H9 (cell line): Measurements from ENCODE around the gene BAIAP2. TPM values are rescaled to one million over a fixed set of nuclear protein-coding genes. Genes with fewer than 3 reads are reported as not detected.

ENCODE experiments used
- DNase-seq: peaks from one replicate; pipeline ENCODE4 v3.0.0-alpha.2; 2017
- H2AFZ ChIP-seq: one replicate; pipeline ENCODE4 v1.6.1; 2013; ENCODE audit warnings: mild to moderate bottlenecking, low read length, control low read depth, moderate library complexity
- H2AK5ac ChIP-seq: 2 replicates; pipeline ENCODE4 v1.6.1; 2013; ENCODE audit warnings: low read length, control low read depth, mixed read lengths; ENCODE audit not compliant: insufficient read length
- H2BK120ac ChIP-seq: one replicate; pipeline ENCODE4 v1.6.1; 2013; ENCODE audit warnings: low read depth, mild to moderate bottlenecking, low read length, control low read depth, inconsistent platforms; ENCODE audit not compliant: poor library complexity, severe bottlenecking
- H2BK12ac ChIP-seq: 2 replicates; pipeline ENCODE4 v1.6.1; 2013; ENCODE audit warnings: low read length, control low read depth, mixed read lengths, low read depth; ENCODE audit not compliant: insufficient read length
- H2BK15ac ChIP-seq: 2 replicates; pipeline ENCODE4 v1.6.1; 2013; ENCODE audit warnings: low read depth, low read length, control low read depth
- H2BK20ac ChIP-seq: one replicate; pipeline ENCODE4 v1.6.1; 2013; ENCODE audit warnings: low read depth, mild to moderate bottlenecking, low read length, control low read depth, inconsistent platforms; ENCODE audit not compliant: poor library complexity, severe bottlenecking
- H2BK5ac ChIP-seq: 2 replicates; pipeline ENCODE4 v1.6.1; 2013; ENCODE audit warnings: low read length, control low read depth, mixed read lengths; ENCODE audit not compliant: insufficient read length
- H3K14ac ChIP-seq: 2 replicates; pipeline ENCODE4 v1.6.1; 2013; ENCODE audit warnings: low read length, control low read depth; ENCODE audit not compliant: insufficient read depth
- H3K18ac ChIP-seq: 2 replicates; pipeline ENCODE4 v1.6.1; 2013; ENCODE audit warnings: low read depth, mild to moderate bottlenecking, mixed read lengths, low read length, control low read depth; ENCODE audit not compliant: insufficient read length
- H3K23ac ChIP-seq: 2 replicates; pipeline ENCODE4 v1.6.1; 2013; ENCODE audit warnings: low read length, control low read depth, mixed read lengths, low read depth; ENCODE audit not compliant: insufficient read length
- H3K23me2 ChIP-seq: 2 replicates; pipeline ENCODE4 v1.6.1; 2013; ENCODE audit warnings: low read depth, mild to moderate bottlenecking, mixed read lengths, low read length, control low read depth; ENCODE audit not compliant: insufficient read length, poor library complexity, severe bottlenecking
- H3K27ac ChIP-seq: 2 replicates; pipeline ENCODE4 v1.5.1; 2013; ENCODE audit warnings: low read length, control low read depth, mixed read lengths, low read depth; ENCODE audit not compliant: insufficient read length
- H3K27me3 ChIP-seq: 2 replicates; pipeline ENCODE4 v1.6.1; 2013; ENCODE audit warnings: low read length, control low read depth, inconsistent platforms; ENCODE audit not compliant: insufficient read depth
- H3K4ac ChIP-seq: 2 replicates; pipeline ENCODE4 v1.6.1; 2013; ENCODE audit warnings: low read depth, mild to moderate bottlenecking, control low read depth, inconsistent platforms, low read length, moderate library complexity
- H3K4me1 ChIP-seq: 2 replicates; pipeline ENCODE4 v1.6.1; 2013; ENCODE audit warnings: low read length, control low read depth, inconsistent platforms; ENCODE audit not compliant: insufficient read depth
- H3K4me2 ChIP-seq: 2 replicates; pipeline ENCODE4 v1.6.1; 2013; ENCODE audit warnings: low read length, control low read depth, mixed read lengths; ENCODE audit not compliant: insufficient read length, insufficient read depth
- H3K56ac ChIP-seq: 2 replicates; pipeline ENCODE4 v1.6.1; 2013; ENCODE audit warnings: low read depth, mild to moderate bottlenecking, mixed read lengths, low read length, control low read depth; ENCODE audit not compliant: insufficient read length
- H3K79me1 ChIP-seq: 2 replicates; pipeline ENCODE4 v1.6.1; 2013; ENCODE audit warnings: low read depth, mild to moderate bottlenecking, moderate library complexity, low read length, control low read depth, inconsistent platforms; ENCODE audit not compliant: insufficient read depth, poor library complexity, severe bottlenecking
- H3K79me2 ChIP-seq: 2 replicates; pipeline ENCODE4 v1.6.1; 2013; ENCODE audit warnings: low read length, control low read depth, inconsistent platforms; ENCODE audit not compliant: insufficient read depth
- H3K9ac ChIP-seq: 2 replicates; pipeline ENCODE4 v1.6.1; 2013; ENCODE audit warnings: low read length, control low read depth, mixed read lengths; ENCODE audit not compliant: insufficient read length; ENCODE audit errors: extremely low read depth
- H3K9me3 ChIP-seq: one replicate; pipeline ENCODE4 v1.6.1; 2013; ENCODE audit warnings: low read depth, low read length, inconsistent platforms; ENCODE audit not compliant: control insufficient read depth
- H3T11ph ChIP-seq: one replicate; pipeline ENCODE4 v1.6.1; 2013; ENCODE audit warnings: mild to moderate bottlenecking, low read length, control low read depth, inconsistent platforms
- H4K20me1 ChIP-seq: one replicate; pipeline ENCODE4 v1.6.1; 2013; ENCODE audit not compliant: control insufficient read depth, insufficient read length, insufficient read depth
- H4K5ac ChIP-seq: 2 replicates; pipeline ENCODE4 v1.6.1; 2013; ENCODE audit warnings: low read depth, mild to moderate bottlenecking, mixed read lengths, low read length, control low read depth; ENCODE audit not compliant: insufficient read length
- H4K8ac ChIP-seq: replicated peaks from 2 replicates; pipeline ENCODE4 v1.6.1; 2013; ENCODE audit warnings: low read length, control low read depth, mixed read lengths, low read depth; ENCODE audit not compliant: insufficient read length
- H4K91ac ChIP-seq: 2 replicates; pipeline ENCODE4 v1.6.1; 2013; ENCODE audit warnings: low read depth, mild to moderate bottlenecking, moderate library complexity, mixed read lengths, low read length, control low read depth; ENCODE audit not compliant: insufficient read length
- H3K27ac Mint-ChIP-seq, 3 experiments: 2 replicates in 2 of 3; 3 replicates in 1 of 3; pipeline ENCODE4 v1.8.0; 2020 to 2021; ENCODE audit warnings: mixed read lengths in 3 of 3, mild to moderate bottlenecking in 1 of 3, moderate library complexity in 1 of 3
- H3K27me3 Mint-ChIP-seq: 2 replicates; pipeline ENCODE4 v1.8.0; 2021; ENCODE audit warnings: low read depth, mild to moderate bottlenecking, moderate library complexity, mixed read lengths
- H3K36me3 Mint-ChIP-seq, 3 experiments: 2 replicates in 2 of 3; 3 replicates in 1 of 3; pipeline ENCODE4 v1.8.0; 2020 to 2021; ENCODE audit warnings: low read depth in 3 of 3, mixed read lengths in 3 of 3; ENCODE audit not compliant: insufficient read depth in 1 of 3
- H3K4me1 Mint-ChIP-seq, 2 experiments: 2 replicates each; pipeline ENCODE4 v1.8.0; 2020; ENCODE audit warnings: mixed read lengths in 2 of 2
- H3K4me3 Mint-ChIP-seq, 2 experiments: 2 replicates in 1 of 2; 3 replicates in 1 of 2; pipeline ENCODE4 v1.8.0; 2020 to 2021; ENCODE audit warnings: mild to moderate bottlenecking in 2 of 2, mixed read lengths in 2 of 2, moderate library complexity in 1 of 2
- H3K9me3 Mint-ChIP-seq, 2 experiments: 2 replicates in 1 of 2; 3 replicates in 1 of 2; pipeline ENCODE4 v1.8.0; 2020; ENCODE audit warnings: mild to moderate bottlenecking in 2 of 2, mixed read lengths in 2 of 2, moderate library complexity in 1 of 2
- WGBS: extraction: QIAGEN DNeasy Blood & Tissue Kit; methylation state at CpG from one replicate; pipeline ENCODE4 v1.1.7; 2013; ENCODE audit warnings: missing lambda C conversion rate, low lambda C conversion rate, mixed read lengths; ENCODE audit not compliant: insufficient read length; ENCODE audit errors: extremely low coverage; 5-methylcytosine and 5-hydroxymethylcytosine counted together
- total RNA-seq: library from RNA; stranded (reverse); gene quantifications from 2 replicates; pipeline ENCODE4 v1.2.1, GENCODE V29; 2021
- TF ChIP-seq, protein P1 (sequence below): fragments of 200-600 bp; sonication (generic); conservative IDR thresholded peaks from 3 replicates; pipeline ENCODE4 v1.8.0; 2021; ENCODE audit warnings: antibody characterized with exemption, mild to moderate bottlenecking

Gene BAIAP2
- total RNA-seq, 1 experiment from 2014 or later = 27.8 TPM

DNA sequence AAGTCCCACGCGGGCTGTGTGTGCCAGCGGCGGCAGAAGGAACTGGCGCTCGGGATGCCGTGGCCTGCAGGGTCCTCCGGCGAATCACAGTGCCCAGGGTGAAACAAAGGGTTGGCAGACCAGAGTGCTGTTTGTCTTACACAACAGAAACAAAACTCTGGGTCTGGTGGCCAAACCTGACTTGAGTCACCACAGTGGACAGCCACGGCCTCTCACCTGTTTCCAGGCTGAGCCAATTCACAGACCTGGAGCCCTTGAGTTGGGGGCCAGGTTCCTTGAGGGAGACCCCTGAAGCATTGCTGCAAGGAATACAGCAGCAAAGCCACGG lies 45.4 kb upstream of the BAIAP2 start:
- Histone ChIP-seq H4K5ac (no peak overlapping the region), H2BK5ac (no peak overlapping the region), H4K91ac (no peak overlapping the region), H2AFZ (no peak overlapping the region), H3K27me3 (no peaks in the 10 kb centered on the region), H2BK12ac (no peak overlapping the region), H3K9me3 (no peaks in the 10 kb centered on the region), H3K79me2 (no peaks in the 10 kb centered on the region), H3K4me1 (no peaks in the 10 kb centered on the region), H3K23ac (no peak overlapping the region), H2BK15ac (no peak overlapping the region), H4K20me1 (no peaks in the 10 kb centered on the region), H3K56ac (no peak overlapping the region), H3K4me2 (no peak overlapping the region), H2BK120ac (no peak overlapping the region), H3K4ac (no peak overlapping the region), H2AK5ac (no peak overlapping the region), H3K9ac (no peak overlapping the region), H3K79me1 (no peaks in the 10 kb centered on the region), H4K8ac (no peak overlapping the region), H3K23me2 (peaks cover 10% of the 10 kb centered on the region), H2BK20ac (no peak overlapping the region), H3K27ac (no peak overlapping the region), H3T11ph (no peak overlapping the region), H3K14ac (no peak overlapping the region), H3K18ac (no peak overlapping the region)
- H3K36me3 Mint-ChIP-seq = peaks cover 0 to 2% (median 0%) of the 10 kb centered on the region in 3 experiments; a peak in 2 of 7 replicates
- no peaks in the 10 kb centered on the region for H3K9me3 Mint-ChIP-seq
- no peak for DNase-seq
- peaks cover 39% of the 10 kb centered on the region for H3K27me3 Mint-ChIP-seq
- no CpG with 5 or more reads among the region's 11 CpGs for WGBS
- no peak overlapping the region for H3K27ac Mint-ChIP-seq
- no peak overlapping the region for H3K4me3 Mint-ChIP-seq
- TF ChIP-seq, protein P1, sequence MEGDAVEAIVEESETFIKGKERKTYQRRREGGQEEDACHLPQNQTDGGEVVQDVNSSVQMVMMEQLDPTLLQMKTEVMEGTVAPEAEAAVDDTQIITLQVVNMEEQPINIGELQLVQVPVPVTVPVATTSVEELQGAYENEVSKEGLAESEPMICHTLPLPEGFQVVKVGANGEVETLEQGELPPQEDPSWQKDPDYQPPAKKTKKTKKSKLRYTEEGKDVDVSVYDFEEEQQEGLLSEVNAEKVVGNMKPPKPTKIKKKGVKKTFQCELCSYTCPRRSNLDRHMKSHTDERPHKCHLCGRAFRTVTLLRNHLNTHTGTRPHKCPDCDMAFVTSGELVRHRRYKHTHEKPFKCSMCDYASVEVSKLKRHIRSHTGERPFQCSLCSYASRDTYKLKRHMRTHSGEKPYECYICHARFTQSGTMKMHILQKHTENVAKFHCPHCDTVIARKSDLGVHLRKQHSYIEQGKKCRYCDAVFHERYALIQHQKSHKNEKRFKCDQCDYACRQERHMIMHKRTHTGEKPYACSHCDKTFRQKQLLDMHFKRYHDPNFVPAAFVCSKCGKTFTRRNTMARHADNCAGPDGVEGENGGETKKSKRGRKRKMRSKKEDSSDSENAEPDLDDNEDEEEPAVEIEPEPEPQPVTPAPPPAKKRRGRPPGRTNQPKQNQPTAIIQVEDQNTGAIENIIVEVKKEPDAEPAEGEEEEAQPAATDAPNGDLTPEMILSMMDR = no peak
- peaks cover 13 to 18% of the 10 kb centered on the region in 2 experiments for H3K4me1 Mint-ChIP-seq
